Neuronal stem cell (in vitro differentiated cells): ENCODE data around the gene ZNF853.

Experiments
- DNase-seq: peaks from one replicate; pipeline ENCODE4 v3.0.0-alpha.2; 2013; ENCODE audit warnings: low spot score
- H2AFZ ChIP-seq: one replicate; pipeline ENCODE4 v1.6.1; 2013; ENCODE audit warnings: mild to moderate bottlenecking, low read length, inconsistent platforms
- H2AK5ac ChIP-seq: 2 replicates; pipeline ENCODE4 v1.6.1; 2013; ENCODE audit warnings: low read depth, mild to moderate bottlenecking, inconsistent platforms, low read length, moderate library complexity, mixed read lengths
- H2BK120ac ChIP-seq: 2 replicates; pipeline ENCODE4 v1.6.1; 2013; ENCODE audit warnings: low read depth, mild to moderate bottlenecking, inconsistent platforms, low read length, moderate library complexity, mixed read lengths
- H2BK12ac ChIP-seq: one replicate; pipeline ENCODE4 v1.6.1; 2013; ENCODE audit warnings: low read length, inconsistent platforms
- H2BK15ac ChIP-seq: 2 replicates; pipeline ENCODE4 v1.6.1; 2013; ENCODE audit warnings: mild to moderate bottlenecking, low read length, inconsistent platforms, mixed read lengths
- H2BK5ac ChIP-seq: one replicate; pipeline ENCODE4 v1.6.1; 2013; ENCODE audit warnings: inconsistent platforms, mild to moderate bottlenecking, low read length, moderate library complexity
- H3K14ac ChIP-seq: one replicate; pipeline ENCODE4 v1.6.1; 2013; ENCODE audit warnings: low read length, inconsistent platforms
- H3K18ac ChIP-seq: 2 replicates; pipeline ENCODE4 v1.6.1; 2013; ENCODE audit warnings: low read length, inconsistent platforms
- H3K23ac ChIP-seq: 2 replicates; pipeline ENCODE4 v1.6.1; 2013; ENCODE audit warnings: low read depth, mild to moderate bottlenecking, mixed read lengths, low read length, inconsistent platforms; ENCODE audit not compliant: poor library complexity
- H3K27ac ChIP-seq: replicated peaks from 3 replicates; pipeline ENCODE4 v1.5.1; 2013; ENCODE audit warnings: low read length, inconsistent platforms
- H3K27me3 ChIP-seq, 3 experiments: 2 replicates each; pipeline ENCODE4 v1.6.1; 2013; ENCODE audit warnings: low read length in 3 of 3, mild to moderate bottlenecking in 2 of 3, inconsistent platforms in 1 of 3, low read depth in 1 of 3, mixed read lengths in 1 of 3, moderate library complexity in 1 of 3; ENCODE audit not compliant: control insufficient read depth in 3 of 3, insufficient read depth in 3 of 3
- H3K36me3 ChIP-seq, 2 donors: replicated peaks in 1 of 2; 2 replicates each; pipeline ENCODE4 v1.6.1; 2013; ENCODE audit warnings: low read length in 2 of 2; ENCODE audit not compliant: control insufficient read depth in 2 of 2, insufficient read depth in 2 of 2
- H3K4ac ChIP-seq: 2 replicates; pipeline ENCODE4 v1.6.1; 2013; ENCODE audit warnings: inconsistent platforms, mild to moderate bottlenecking, low read length, moderate library complexity
- H3K4me1 ChIP-seq, 2 donors: 1 replicate in 1 of 2; 2 replicates in 1 of 2; pipeline ENCODE4 v1.6.1; 2013; ENCODE audit warnings: low read length in 2 of 2, low read depth in 1 of 2; ENCODE audit not compliant: control insufficient read depth in 2 of 2, insufficient read depth in 1 of 2
- H3K4me2 ChIP-seq: one replicate; pipeline ENCODE4 v1.6.1; 2013; ENCODE audit warnings: mild to moderate bottlenecking, low read length, inconsistent platforms; ENCODE audit not compliant: insufficient read depth, poor library complexity, severe bottlenecking
- H3K4me3 ChIP-seq, 2 donors: 2 replicates each; pipeline ENCODE4 v1.5.1; 2013; ENCODE audit warnings: low read length in 2 of 2, mild to moderate bottlenecking in 2 of 2, inconsistent platforms in 1 of 2, moderate library complexity in 1 of 2
- H3K79me1 ChIP-seq: one replicate; pipeline ENCODE4 v1.6.1; 2013; ENCODE audit warnings: low read depth, mild to moderate bottlenecking, inconsistent platforms, low read length, moderate library complexity
- H3K9ac ChIP-seq: one replicate; pipeline ENCODE4 v1.6.1; 2013; ENCODE audit warnings: mild to moderate bottlenecking, low read depth, low read length, inconsistent platforms; ENCODE audit not compliant: poor library complexity
- H3K9me3 ChIP-seq, 2 donors: replicated peaks in 1 of 2; 2 replicates each; pipeline versions ENCODE3 to v1.6.1; 2013; ENCODE audit warnings: low read length in 2 of 2, mild to moderate bottlenecking in 2 of 2, inconsistent platforms in 1 of 2, low read depth in 1 of 2, mixed read lengths in 1 of 2, moderate library complexity in 1 of 2; ENCODE audit not compliant: control insufficient read depth in 2 of 2, insufficient read depth in 1 of 2
- H4K8ac ChIP-seq: one replicate; pipeline ENCODE4 v1.6.1; 2013; ENCODE audit warnings: low read depth, mild to moderate bottlenecking, inconsistent platforms, low read length, moderate library complexity
- H4K91ac ChIP-seq: one replicate; pipeline ENCODE4 v1.6.1; 2013; ENCODE audit warnings: low read length, low read depth, mild to moderate bottlenecking, inconsistent platforms; ENCODE audit not compliant: poor library complexity
- WGBS, 2 donors: extraction: QIAGEN DNeasy Blood & Tissue Kit; methylation state at CpG; one replicate each; pipeline ENCODE4 v1.1.7; 2013; ENCODE audit warnings: missing lambda C conversion rate in 2 of 2, mixed read lengths in 1 of 2; ENCODE audit not compliant: insufficient read length in 2 of 2, insufficient replicate concordance in 1 of 2; ENCODE audit errors: extremely low coverage in 2 of 2; 5-methylcytosine and 5-hydroxymethylcytosine counted together

Gene ZNF853

DNA sequence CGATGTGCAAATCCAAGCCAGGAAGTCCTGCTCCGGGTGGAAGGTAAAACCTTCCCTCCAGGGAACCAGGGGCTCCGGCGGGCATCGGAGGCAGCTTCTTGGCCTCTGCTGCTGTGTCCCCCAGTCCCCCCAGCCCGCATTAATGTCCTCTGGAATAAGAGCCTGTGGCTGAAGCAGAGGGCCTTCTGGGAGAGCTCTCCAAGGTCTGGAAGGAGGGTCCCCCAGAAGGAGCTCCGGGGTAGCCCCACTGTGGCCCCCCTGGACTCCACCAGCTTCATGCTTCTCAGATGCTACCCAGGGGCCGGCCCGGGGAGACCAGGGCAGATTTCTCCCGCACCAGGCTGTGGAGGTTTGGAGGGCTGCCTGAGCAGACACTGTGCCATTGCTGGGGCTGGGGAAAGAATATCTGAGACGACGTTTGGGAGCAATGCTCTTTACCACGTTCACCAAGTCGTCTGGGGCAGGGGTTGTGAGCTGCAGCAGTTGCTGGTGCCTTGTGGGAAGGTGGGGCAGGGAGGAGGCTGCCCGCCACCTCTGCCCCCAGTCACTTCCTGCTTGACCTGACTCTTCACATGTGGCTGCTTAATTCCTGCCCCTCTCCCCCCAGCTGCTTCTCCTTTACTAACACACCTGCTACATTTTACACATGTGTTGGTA, 8.3 kb downstream of the ZNF853 start:
- WGBS, 2 donors, result no CpG with 5 or more reads among the region's 15 CpGs
- no peak overlapping the region for H4K8ac ChIP-seq

DNA sequence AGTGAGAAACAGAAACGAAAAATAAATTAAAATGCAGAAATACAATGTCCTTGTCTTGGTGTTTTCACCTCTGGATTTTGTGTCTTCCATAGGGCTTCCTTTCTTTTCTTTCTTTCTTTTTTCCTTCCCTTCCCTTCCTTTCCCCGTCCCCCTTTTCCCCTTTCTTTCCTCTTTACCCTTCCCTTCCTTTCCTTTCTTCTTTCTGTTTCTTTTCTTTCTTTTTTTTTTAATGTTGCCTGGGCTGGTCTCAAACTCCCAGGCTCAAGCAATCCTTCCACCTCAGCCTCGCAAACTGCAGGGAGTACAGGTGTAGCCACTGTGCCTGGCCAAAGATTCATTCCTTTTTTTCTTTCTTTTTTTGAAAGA, 8.8 kb downstream of the ZNF853 start:
- Histone ChIP-seq H3K4ac (no peak overlapping the region), H3K9me3 (no peaks in the 10 kb centered on the region), H3K23ac (no peak overlapping the region), H4K91ac (no peak overlapping the region), H3K27ac (no peak overlapping the region), H2BK12ac (no peak overlapping the region), H3K9ac (no peak overlapping the region), H3K36me3 (peaks cover 24 to 49% of the 10 kb centered on the region in 2 donors), H2BK5ac (no peak overlapping the region), H3K27me3 (no peaks in the 10 kb centered on the region), H2AK5ac (no peak overlapping the region), H4K8ac (no peak overlapping the region), H2BK15ac (no peak overlapping the region), H3K4me2 (no peak overlapping the region), H2AFZ (no peak overlapping the region), H3K4me1 (no peaks in the 10 kb centered on the region), H3K14ac (no peak overlapping the region), H3K4me3 (no peak overlapping the region), H3K18ac (no peak overlapping the region), H3K79me1 (peaks cover 4% of the 10 kb centered on the region), H2BK120ac (no peak overlapping the region)
- WGBS, 2 donors, result no CpG with 5 or more reads among the region's 3 CpGs
- DNase-seq, result no peak

More for the DNA sequence above, 8.3 kb downstream of the ZNF853 start:
- H3K9ac ChIP-seq, result no peak overlapping the region
- H3K27ac ChIP-seq, result no peak overlapping the region
- H3K4me1 ChIP-seq, result no peaks in the 10 kb centered on the region
- no peak overlapping the region for H2AK5ac ChIP-seq
- H3K18ac ChIP-seq, result no peak overlapping the region
- no peak for DNase-seq
- no peak overlapping the region for H3K23ac ChIP-seq
- no peak overlapping the region for H2BK120ac ChIP-seq
- no peak overlapping the region for H2AFZ ChIP-seq
- no peak overlapping the region for H3K4me2 ChIP-seq
- H3K79me1 ChIP-seq, result peaks cover 4% of the 10 kb centered on the region
- H2BK15ac ChIP-seq, result no peak overlapping the region
- H3K9me3 ChIP-seq, result no peaks in the 10 kb centered on the region
- H3K4ac ChIP-seq, result no peak overlapping the region
- no peak overlapping the region for H4K91ac ChIP-seq
- H2BK12ac ChIP-seq, result no peak overlapping the region
- H3K27me3 ChIP-seq, result no peaks in the 10 kb centered on the region
- H3K14ac ChIP-seq, result no peak overlapping the region
- no peak overlapping the region for H3K4me3 ChIP-seq
- no peak overlapping the region for H2BK5ac ChIP-seq
- H3K36me3 ChIP-seq, result peaks cover 24 to 50% of the 10 kb centered on the region in 2 donors

DNA sequence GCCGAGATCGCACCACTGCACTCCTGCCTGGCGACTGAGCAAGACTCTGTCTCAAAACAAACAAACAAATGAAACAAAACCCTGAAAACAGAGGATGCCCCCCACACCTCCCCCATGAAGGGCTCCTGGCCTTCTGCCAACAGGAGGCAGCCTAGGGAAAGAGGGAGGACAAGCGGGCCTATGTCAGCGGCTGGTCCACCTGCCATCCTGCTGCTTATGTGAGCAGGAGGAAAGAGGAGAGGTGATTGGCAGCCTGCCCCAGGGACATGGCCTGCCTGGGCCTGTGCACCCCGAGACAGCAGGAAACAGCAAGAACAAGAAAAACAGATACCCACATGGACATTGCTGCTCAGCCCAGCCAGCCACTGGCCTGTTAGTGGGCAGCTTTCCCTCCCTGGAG, 12.6 kb downstream of the ZNF853 start:
- Histone ChIP-seq H3K27me3 (no peaks in the 10 kb centered on the region), H2BK15ac (no peak overlapping the region), H3K4ac (no peak overlapping the region), H2BK120ac (no peak overlapping the region), H4K91ac (no peak overlapping the region), H3K4me3 (peak overlapping the region in 1 of 2 donors; percentile 50), H3K14ac (no peak overlapping the region), H2BK5ac (no peak overlapping the region), H3K4me2 (no peak overlapping the region), H4K8ac (no peak overlapping the region), H3K27ac (no peak overlapping the region), H2BK12ac (no peak overlapping the region), H3K18ac (no peak overlapping the region), H2AK5ac (no peak overlapping the region), H2AFZ (no peak overlapping the region), H3K9me3 (no peaks in the 10 kb centered on the region), H3K79me1 (no peaks in the 10 kb centered on the region), H3K4me1 (no peaks in the 10 kb centered on the region), H3K9ac (no peak overlapping the region), H3K36me3 (peaks cover 6 to 18% of the 10 kb centered on the region in 2 donors), H3K23ac (peak overlapping the region; percentile 31)
- WGBS, 2 donors, result no CpG with 5 or more reads among the region's 6 CpGs
- DNase-seq, result no peak

DNA sequence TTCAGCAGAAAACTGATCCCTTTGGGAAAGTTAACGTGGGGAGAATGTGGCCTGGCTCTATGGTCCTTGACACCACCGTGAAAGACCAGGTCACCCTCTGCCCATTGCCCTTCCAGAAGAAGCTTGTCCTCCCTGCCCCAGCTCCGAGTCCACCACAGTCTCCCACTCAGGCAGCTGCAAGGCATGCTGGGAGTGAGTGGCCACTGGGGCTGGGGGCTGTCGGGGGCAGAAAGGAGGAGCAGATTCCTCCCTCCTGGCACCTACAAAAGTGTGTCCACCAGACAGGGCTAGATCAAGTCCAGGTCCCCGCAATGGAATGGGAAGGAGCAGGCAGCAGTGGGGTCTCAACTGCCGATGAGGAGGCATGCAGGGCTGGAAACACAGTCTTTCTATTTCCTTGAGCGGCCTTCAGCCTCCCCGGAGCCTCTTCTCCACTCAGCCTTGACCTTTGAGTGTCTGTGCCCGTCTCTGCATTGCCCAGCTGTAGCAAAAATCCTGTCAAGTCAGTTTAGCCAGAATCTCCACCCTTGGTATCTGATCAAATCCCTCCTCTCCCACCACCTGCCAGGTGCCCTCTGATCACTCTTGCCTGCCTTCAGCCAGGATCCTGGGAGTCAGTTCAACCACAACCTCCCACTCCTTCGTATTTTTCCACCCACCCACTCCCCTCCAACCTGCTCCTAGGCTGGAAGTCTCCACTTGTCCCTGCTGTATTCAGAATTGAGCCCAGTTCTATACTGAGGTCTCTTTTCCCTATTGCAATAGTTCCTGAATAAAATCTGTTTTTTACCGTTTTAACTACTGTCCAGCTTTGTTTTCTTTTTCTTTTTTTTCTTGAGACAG, 14.8 kb downstream of the ZNF853 start:
- DNase-seq, result no peak
- Histone ChIP-seq H3K36me3 (no peaks in the 10 kb centered on the region), H3K4ac (no peak overlapping the region), H3K23ac (peak overlapping the region; percentile 3), H3K9me3 (no peaks in the 10 kb centered on the region), H3K18ac (no peak overlapping the region), H2AK5ac (no peak overlapping the region), H3K27me3 (no peaks in the 10 kb centered on the region), H2BK12ac (no peak overlapping the region), H3K79me1 (no peaks in the 10 kb centered on the region), H3K4me3 (peak overlapping the region in 1 of 2 donors; percentile 2), H4K8ac (peak overlapping the region; percentile 65), H3K4me2 (no peak overlapping the region), H2BK120ac (no peak overlapping the region), H2AFZ (peak overlapping the region; percentile 56), H3K14ac (no peak overlapping the region), H2BK15ac (no peak overlapping the region), H2BK5ac (no peak overlapping the region), H3K27ac (no peak overlapping the region), H3K9ac (peak overlapping the region; percentile 60), H3K4me1 (no peaks in the 10 kb centered on the region), H4K91ac (no peak overlapping the region)
- no CpG with 5 or more reads among the region's 11 CpGs for WGBS, 2 donors
